Measurements from ENCODE around the gene DOCK2. TPM values are rescaled to one million over a fixed set of nuclear protein-coding genes. Genes with fewer than 3 reads are reported as not detected.

Gene DOCK2
- total RNA-seq, 1 donor, result 167 TPM

DNA sequence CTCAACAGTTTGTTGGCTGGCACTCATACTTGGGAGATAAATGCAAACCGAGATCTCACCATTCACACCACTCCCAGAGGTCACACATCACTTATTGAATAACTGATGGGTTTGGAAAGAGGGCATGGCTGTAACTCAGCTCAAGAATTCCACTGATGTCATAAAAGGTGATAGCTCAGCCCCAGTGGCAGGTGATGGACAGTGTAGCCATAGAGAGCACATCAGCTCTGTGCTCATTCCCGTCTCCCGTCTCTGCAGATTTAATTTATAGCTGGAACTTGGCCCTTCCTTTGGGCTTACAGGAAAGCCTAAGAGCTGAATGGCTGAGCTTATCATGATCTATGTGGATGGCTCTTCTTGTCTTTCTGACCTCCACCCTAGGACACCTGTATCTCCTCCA, 283.4 kb downstream of the DOCK2 start:
- no peak for DNase-seq (ENCODE audit: low read depth in 2 of 3, low spot score in 2 of 3)

DNA sequence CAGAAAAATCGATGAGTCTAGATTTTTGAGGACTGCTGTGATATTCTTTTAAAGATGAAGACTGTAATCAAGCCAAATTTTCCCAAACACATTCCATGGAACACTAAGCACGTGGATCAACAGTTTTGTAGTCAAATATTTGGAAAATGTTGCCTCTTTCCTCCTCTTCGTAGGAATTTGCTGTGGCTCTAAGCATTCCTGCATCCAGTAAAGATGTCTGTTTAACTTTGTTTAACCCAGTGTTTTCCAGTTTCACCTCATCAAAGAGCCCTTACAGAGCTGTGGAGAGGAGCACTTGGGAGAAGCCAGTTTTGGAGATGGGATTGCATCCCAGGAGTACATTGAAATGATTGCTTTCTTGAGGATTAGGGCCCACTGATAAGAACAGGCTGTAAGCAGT, 284.3 kb downstream of the DOCK2 start:
- no peak for DNase-seq (ENCODE audit: low read depth in 2 of 3, low spot score in 2 of 3)

DNA sequence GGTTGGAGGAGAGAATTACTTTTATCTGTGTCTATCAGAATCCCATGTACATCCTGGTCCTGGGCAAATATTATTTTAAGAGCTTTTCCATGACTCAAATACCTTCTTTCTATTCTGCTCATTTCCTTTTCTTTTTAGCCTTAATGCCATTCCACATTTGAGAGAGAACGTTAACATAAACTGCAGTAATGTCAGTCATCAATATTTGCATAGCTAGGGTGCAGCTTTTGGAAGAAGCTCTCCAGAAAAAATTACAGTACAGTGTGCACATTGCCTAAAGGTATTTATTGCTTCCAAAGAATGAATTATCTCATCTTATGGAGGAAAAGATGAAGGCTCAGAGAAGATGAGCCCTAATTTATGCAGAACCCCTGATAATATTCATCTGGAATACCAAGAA, 284.9 kb downstream of the DOCK2 start:
- DNase-seq (ENCODE audit: low read depth in 2 of 3, low spot score in 2 of 3), result no peak

DNA sequence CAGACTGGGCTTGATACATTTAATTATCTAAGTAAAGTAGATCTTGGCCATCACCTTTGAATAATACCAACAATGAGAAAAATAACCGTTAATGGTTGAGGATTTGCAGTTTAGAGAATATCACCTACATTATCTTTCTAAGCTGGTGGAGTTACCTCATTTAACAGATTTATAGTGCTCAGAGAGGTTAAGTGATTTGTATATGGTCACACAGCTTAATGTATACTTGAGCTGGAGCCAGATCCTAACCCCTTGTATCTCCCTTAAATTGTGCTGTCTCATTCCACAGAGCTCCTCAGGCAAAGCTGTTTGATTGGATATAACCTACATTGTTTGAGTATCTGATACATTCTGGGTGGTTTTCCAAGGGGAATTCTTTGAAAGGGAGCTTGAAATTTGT, 285.4 kb downstream of the DOCK2 start:
- DNase-seq (ENCODE audit: low read depth in 2 of 3, low spot score in 2 of 3), result no peak

DNA sequence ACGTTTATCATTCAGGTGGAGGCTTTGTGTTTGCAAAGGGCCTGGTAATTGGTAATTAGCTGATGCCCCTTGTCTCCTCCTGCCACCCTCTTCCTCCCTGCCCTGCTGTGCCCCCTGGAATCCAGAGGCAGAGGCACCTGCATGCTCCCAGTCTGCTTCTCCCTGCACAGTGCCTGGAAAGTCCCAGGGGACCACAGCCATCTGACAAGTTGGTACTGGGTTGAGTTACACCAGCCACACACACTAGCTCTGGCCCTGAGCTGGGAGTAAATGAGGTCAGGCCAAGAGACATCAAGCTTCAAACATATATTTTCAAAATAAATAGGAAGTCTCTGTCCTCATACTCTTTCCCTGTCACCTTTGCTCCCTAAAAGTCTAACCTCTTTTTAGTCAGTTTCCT, 286.9 kb downstream of the DOCK2 start:
- DNase-seq (ENCODE audit: low read depth in 2 of 3, low spot score in 2 of 3), result no peak

DNA sequence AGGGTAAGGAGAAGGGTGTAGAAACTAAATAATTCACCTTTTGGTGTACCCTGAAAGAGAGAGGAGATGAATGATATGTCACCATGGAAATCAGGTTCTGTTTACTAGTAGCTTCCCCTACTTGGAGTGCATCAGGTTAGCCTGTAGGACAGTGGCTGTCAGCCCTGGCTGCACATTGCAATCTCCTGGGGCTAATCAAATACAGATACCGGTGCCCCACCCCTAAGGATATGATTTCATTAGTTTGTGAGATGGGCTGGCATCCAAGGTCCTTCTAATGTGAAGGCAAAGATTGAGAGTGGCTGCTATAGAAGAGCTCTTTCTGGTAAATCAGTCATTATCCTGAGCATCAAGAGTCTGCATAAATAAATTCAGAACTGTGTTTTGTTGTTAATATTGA, 296.1 kb downstream of the DOCK2 start:
- DNase-seq (ENCODE audit: low read depth in 2 of 3, low spot score in 2 of 3), result no peak

DNA sequence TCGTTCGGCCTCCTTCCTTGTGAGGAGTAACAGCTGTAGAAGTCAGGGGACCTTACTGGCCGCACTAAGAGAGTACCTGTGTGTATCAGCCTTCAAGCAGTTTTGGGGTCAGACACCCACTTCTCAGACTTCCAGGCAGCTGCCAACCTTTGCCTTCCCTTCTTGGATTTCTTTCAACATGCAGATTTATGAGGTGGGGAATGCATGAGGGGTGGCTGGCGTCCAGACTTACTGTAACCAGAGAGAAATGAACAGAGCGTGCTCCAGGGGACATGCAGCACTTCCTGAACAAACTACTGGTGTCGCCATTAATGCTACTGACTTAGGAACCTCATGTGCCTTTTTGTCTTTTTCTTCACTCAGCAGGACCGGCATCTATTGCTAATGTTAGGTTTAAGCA, 296.5 kb downstream of the DOCK2 start:
- peak in 1 of 3 donors; percentile 11 for DNase-seq (ENCODE audit: low read depth in 2 of 3, low spot score in 2 of 3)

DNA sequence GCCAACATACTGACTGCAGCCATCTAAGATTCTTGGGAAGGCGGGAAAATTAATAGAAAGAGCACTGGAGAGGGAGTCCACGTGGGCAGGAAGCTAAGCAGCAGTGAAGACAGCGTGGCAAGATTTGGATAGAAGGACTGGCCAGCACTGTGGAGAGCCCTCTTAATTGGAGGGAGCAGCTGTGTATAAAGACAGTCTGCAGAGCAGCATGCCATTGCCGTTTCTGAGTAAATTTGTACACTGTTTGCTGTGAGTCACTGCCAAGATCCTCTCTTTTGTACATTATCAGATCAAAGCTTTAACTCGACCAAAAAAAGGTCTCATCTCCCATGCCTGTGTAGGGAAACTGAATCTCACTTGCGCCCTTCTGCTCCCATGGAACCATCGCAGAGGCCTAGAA, 297.9 kb downstream of the DOCK2 start:
- peak in 1 of 3 donors; percentile 7 for DNase-seq (ENCODE audit: low read depth in 2 of 3, low spot score in 2 of 3)

DNA sequence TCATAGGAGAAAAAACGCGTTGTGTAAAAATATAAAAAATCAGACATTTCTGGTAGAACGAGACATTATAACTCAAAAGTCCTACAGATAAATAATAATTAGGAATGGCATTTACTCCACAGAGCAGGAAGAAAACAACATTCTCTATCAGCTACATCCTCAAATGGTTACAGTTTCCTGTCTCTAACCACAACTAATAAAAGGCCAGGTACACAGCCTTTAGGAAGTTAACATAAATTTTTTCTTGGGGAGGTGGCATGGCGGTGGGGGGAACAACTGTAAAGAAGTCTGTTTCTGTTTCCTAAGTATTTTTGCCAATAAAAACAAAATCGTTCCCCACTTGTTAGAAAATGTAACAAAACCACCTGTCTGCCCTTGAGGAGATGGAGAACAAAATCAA, 298.7 kb downstream of the DOCK2 start:
- DNase-seq (ENCODE audit: low read depth in 2 of 3, low spot score in 2 of 3), result peak in 1 of 3 donors; percentile 4

DNA sequence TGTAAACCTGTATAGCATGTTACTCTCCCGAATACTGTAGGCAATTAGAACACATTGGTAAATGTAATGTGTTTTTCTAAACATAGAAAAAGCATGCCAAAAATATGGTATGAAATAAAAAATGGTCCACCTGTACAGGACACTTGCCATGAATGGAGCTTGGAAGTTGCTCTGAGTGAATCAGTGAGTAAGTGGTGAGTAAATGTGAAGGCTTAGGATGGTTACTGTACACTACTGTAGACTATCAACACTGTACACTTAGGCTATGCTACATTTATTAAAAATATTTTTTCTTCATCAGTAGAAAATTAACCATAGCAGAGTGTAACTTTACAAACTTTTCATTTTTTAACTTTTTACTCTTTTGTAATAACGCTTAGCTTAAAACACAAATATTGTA, 301.4 kb downstream of the DOCK2 start:
- DNase-seq (ENCODE audit: low read depth in 2 of 3, low spot score in 2 of 3), result no peak

DNA sequence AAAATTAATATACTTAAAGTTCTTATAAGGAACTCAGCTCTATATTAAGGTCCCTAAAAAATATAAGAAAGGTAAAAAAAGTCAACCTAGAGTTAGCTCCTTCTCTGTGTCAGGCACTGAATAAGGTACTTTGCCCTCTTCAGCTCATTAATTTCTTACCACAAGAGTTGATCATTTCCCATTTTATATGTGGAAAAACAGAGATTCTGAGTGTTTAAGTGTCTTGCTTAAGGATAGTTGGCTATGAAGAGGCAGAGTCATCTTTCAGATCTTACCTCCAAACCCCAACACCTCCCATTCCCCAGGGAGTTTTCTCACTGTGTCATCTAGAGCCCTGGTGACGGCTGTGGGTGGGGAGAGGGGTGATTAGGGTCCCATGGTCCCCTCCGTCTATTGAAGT, 302.7 kb downstream of the DOCK2 start:
- no peak for DNase-seq (ENCODE audit: low read depth in 2 of 3, low spot score in 2 of 3)

DNA sequence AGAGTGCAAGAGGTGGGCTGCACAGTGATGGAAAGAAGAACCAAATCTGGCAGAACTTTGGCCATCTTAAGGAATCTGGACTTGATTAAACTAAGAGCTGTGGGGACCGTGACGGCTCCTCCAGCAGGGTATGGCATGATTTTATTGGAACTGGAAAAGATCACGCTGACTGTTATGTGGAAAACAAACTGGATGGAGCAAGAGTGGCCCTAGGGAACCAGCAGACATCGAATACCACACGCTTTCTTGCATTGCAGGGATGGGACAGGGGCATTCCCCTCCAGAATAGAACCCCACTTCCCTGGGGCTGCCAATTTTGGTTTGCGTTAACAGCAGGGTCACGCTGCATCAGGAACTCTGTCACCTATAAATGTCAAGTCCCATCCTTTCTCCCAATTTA, 304.5 kb downstream of the DOCK2 start:
- no peak for DNase-seq (ENCODE audit: low read depth in 2 of 3, low spot score in 2 of 3)

DNA sequence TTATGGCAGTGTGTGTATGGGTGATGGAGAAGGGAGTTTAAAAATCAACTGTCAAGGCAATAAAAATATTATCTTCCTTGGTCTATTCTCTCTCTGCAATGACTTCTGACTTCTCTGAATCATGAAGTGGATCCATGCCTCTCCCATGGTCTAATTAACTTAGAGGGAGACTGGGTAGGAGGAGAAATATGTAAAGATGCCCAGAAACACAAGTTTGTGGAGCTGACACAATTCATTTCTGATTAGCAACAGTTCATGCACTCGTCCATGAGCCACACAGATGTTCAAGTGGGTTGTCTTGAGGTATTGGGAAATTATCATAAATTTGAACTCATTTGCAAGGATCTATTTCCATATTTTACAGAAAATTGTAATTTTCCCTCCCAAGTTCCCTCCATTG, 305.1 kb downstream of the DOCK2 start:
- DNase-seq (ENCODE audit: low read depth in 2 of 3, low spot score in 2 of 3), result no peak

DNA sequence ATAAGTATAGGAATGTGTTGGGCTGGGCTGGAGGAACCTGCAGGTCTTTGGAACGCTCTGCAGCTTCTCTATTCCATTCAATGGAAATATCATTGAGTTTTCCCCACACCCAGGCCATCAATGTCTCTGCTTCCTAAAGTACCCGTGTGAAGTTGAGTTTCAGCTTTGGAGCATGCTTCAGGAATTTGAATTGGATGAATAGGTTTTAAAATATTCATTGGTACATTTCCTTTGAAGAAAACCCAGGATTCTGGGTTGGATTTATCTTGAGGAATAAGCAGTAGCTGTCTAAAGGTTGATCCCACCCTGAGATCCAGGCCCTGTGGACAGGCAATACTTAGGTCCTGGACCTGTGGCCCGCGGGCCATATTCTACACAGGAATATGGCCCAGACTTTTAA, 306.0 kb downstream of the DOCK2 start:
- no peak for DNase-seq (ENCODE audit: low read depth in 2 of 3, low spot score in 2 of 3)

DNA sequence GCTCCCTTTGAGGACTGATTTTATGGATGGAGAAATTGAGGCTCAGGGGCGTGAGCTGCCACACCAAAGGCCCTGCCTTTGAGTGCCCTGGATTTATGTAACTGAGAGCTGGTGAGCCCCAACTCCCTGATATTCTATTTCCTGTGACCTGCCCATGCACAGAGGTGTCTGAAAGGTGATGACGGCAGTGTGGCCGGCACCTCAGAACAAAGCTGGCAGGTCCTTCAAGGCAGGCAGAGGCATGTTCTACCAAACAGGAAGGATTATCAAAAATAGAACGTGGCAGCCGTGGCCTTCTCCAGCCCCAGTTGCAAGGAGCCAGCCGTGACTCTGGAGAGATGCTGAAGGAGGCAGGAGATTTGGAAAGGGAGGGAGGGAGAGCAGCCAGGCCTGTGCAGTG, 307.0 kb downstream of the DOCK2 start:
- no peak for DNase-seq (ENCODE audit: low read depth in 2 of 3, low spot score in 2 of 3)

DNA sequence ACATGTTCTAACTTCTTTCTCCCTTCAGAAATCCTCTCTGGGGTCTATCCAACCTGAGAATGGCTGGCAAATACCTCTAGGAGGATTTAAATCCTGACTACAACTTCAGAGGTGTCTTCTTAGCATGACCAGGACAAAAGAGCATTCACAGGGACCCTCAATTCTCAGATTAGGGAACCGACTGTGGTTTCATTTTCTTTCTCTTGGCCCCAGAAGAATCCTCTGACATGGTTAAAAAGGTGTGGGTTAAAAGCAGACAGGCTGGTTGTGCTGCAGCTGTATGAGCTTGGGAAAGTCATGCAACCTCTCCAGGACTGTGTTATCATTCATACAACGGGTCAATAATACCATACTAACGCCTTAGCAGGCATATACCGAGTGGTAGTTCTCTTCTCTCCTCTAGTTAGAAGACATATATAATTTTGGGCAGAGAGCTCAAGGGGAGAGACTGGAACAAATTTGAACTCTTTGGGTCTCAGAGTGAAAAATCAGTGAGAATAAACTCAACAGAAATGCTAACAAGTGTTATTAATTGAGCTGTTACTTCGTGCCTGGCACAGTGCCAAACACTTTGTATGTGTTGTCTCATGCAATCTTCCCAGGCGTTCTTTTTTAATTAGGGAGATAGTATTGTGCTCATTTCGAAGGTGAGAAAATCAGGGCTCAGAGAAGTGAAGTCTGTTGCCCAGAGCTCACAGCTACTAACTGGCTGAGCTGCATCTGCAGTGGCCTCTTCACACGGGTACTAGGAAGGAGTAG, 308.0 kb downstream of the DOCK2 start:
- DNase-seq (ENCODE audit: low read depth in 2 of 3, low spot score in 2 of 3), result peak in 1 of 3 donors; percentile 33

DNA sequence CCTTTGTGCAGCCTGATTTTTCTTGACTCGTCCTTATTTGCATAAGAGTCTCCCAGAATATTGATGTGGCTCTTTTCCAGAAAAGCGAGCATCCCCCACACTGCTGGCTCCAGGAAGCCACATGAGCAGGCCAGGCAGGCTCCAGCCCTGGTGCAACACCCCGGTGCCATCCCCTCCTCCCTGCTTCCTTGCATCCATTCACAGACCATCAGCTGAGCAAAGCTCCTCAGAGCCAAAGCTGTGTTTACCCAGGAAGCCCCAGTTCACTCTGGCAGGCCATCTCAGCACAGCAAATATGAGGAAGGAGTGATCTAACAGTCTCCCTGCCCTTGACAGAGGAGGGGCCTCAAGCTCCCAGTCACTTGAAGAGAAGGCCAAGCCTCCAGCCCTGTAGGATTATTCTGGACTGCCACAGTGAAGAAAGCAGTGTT, 308.8 kb downstream of the DOCK2 start:
- peak in 1 of 3 donors; percentile 21 for DNase-seq (ENCODE audit: low read depth in 2 of 3, low spot score in 2 of 3)

DNA sequence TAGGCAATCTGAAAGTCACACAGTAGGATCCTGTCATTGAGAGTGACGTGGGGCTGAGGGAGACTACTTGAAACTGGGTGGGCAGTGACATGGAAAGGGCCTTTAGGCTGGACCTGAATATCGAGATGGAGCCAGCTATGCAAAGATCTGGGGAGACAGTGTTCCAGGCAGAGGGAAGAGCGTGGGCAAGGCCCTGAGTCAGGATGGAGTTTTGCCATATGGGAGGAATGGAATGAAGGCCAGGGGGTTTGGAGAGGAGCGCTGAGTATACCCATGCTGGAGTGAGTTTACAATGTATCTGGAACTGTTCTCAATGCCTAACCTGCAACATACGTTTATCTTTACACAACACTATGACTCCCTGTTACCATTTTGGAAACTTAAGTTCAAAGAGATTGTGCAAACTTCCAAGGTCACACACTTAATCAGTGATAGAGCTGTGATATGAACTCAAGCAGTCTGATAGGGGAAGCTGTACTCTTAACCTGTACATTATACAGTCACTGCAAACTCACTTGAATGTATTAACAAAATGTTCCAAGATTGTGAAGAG, 309.7 kb downstream of the DOCK2 start:
- DNase-seq (ENCODE audit: low read depth in 2 of 3, low spot score in 2 of 3), result no peak

DNA sequence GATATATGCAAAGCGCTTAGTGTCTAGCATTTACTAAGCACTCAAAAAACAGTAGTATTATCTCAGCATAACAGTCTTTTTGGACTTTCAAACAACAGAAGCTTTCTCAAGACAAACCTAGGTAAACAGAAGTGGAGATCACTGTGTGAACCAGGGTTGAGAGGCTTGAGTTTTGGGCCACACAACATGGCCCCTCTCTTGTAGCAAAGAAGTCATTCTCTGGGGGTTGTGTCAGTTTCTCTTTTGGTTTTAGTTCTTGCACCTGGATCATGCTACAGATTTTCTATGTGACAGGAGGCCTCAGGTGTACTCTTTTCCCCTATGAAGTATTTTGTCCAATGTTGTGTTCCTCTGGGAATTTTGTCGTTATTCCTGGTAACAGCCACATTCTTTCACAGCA, 313.3 kb downstream of the DOCK2 start:
- no peak for DNase-seq (ENCODE audit: low read depth in 2 of 3, low spot score in 2 of 3)

DNA sequence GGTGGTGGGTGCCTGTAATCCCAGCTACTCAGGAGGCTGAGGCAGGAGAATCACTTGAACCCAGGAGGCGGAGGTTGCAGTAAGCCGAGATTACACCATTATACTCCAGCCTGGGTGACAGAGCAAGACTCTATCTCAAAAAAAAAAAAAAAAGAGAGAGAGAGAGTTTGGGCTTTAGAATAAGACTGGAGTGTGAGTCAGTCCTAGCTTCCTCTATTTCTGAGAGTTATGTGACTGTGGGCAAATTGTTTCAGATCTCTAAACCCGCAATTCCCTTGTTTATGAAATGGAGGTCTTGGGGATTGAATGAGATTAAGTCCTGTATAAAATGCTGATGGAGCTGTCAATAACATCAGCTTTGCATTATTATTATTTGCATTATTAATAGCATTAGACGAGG, 316.1 kb downstream of the DOCK2 start:
- peak in 2 of 3 donors; percentile 34 to 60 for DNase-seq (ENCODE audit: low read depth in 2 of 3, low spot score in 2 of 3)

DNA sequence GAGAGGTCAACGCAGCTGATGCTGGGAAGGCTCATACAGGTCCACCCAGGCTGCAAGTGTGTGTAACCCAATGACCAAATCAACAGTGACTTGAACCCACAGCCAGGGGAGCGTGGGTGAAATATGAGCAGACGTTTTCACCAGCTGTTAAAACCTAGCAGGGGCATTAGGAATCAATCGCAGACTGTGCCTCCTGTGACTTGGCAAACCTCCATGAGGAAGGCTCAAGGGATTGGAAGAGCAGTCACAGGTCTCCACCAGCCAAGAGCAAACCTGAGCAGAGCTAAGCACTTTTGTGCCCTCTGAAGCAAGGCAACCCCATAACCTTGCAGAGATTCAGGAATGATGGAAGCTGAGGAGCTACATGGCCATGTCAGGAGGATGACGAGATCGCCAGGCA, 317.7 kb downstream of the DOCK2 start:
- DNase-seq (ENCODE audit: low read depth in 2 of 3, low spot score in 2 of 3), result no peak

DNA sequence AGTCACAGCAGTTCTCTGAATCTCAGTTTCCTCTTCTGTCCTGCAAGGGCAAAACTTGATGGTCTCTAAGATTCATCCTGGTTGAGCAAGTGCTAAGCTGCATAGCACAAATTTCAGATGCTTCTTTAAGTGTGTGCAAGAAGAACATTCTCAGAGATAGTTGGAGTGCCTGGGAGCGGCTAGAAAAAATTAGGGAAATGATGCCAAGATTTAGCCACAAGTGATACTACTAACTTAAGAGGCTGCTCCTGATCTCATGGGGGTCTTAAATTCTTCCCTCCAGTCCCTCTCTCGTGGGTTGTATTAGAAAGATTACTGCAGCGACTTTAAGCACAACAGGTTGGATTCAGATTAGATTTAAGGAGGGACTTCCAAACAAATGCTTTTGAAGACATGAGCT, 319.1 kb downstream of the DOCK2 start:
- no peak for DNase-seq (ENCODE audit: low read depth in 2 of 3, low spot score in 2 of 3)

DNA sequence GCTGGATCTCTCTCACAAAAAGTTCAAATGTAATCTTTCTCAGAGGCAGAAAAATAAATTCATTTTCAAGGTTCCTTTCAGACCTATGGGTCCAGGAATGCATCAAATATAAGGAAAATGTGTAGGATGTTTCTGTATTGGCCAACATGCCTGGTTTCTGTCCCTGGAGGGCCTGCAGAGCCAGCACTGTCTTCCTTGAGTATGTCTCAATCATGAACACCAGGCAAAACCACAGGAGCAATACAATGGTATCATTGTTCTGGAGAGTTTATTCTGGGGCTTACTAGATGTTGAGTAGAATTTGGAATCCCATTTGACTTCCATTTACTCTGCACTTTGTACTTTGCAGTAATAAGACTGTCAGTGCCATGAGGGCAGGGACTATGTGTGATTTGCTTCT, 319.7 kb downstream of the DOCK2 start:
- no peak for DNase-seq (ENCODE audit: low read depth in 2 of 3, low spot score in 2 of 3)
